HG03066 (cell line): ENCODE measurements around the gene SYF2.
"Not testable (repeated sequence)": the region's sequence is repeated elsewhere in the genome, so short reads cannot be mapped to it uniquely, and the experiment has no call there.

ENCODE experiments used
- ATAC-seq: cut with Tn5 transposase; IDR thresholded peaks from one replicate; pipeline ENCODE4 v1.9.1; 2021; ENCODE audit warnings: low read depth; ENCODE audit not compliant: unreplicated experiment

The SYF2 gene

DNA sequence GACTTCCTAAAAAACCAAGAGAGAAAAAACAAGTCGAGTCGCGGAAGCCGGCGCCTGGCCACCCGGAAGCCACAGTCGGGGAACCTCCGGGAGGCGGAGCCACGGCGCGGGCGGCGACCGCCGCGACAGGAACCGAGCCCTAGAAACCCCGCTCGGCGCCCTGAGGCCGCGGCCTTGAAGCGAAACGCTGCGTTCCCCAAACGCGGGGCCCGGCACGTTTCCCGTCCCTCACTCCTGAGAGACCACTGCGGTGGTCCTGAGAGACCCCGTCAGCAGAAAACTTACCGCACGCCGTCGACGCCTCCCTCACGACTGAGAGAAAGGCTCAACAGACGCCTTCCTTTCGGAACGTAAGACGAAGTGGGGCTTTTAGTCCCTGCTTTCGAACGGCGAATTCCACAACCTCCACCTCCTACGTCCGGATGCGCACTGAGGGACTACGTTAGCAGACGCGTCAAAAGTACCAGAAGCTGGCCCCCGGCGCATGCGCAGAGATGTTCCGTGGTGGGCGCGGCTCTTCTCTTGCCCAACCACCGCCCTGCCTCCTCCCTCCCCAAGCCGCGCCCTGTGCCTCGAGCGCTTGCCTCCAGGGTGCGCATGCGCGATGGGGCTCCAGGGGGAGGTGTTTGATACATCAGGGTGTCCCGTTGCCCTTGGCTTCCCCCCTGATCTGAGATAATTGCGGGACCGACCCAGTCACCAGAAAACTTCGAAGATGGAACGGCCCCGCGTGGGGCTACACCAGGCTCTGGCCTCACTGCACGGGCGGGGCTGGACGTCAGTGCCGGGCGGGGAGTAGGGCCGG, 14.9 kb upstream of the SYF2 start, which contains the start of gene RSRP1:
Gene RSRP1 (minus strand): TSS at position 431 of the 805 bp plus-strand sequence. CDS start 491 bp downstream, outside the sequence.
- peak; percentile 88 for ATAC-seq

DNA sequence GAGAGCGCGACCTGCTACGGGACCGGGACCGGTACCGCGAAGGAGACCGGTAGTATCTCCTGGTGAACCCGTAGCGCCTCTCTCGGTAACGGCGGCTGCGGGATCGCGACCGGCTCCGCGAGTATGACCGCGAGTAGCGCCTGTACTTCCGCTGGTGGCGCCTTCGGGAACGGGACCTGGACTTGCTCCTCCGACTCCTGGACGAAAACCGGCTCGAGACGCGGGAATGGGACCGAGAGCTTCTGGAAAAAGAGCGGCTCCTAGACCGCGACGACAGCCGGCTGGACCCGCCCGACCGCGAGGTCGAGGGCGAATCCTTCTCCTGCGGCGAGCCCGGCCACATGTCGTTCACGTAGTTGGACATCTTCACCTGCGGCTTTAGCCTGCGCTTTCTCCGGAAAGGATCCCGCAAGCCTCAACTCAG, 14.3 kb upstream of the SYF2 start:
- ATAC-seq: no peak

DNA sequence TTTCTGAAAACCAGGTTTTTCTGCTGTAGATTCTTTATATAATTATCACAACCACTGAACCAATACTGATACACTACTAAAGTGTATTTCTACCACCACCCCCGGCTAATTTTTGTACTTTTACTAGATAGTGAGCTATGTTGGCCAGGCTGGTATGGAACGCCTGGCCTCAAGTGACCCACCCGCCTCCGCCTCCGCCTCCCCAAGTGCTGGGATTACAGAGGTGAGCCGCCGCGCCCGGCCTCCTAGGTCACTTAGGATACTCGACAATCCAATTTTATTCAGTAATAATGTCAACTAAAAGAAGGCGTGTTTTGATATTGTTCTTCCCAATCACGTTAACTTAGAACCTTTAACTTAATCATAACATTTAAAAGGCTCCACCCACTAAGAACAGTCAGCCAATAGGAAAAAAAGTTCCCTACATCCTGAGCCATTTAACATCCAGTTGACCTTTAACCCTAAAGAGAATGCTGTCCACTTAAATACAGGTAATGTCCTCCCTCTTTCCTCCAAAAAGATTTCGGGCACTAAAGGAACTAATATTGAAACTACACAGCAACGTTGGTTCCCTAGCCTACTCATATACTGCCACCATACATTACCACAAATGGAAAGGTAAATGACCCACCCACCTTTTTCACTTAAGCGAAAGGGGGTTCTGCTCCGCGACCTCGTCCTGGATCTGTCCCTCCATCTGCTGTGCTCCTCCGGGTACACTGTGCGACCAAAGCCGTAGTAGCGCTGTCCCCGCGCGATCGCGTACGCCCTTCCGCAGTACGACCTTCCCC, 13.7 kb upstream of the SYF2 start:
- no peak for ATAC-seq

DNA sequence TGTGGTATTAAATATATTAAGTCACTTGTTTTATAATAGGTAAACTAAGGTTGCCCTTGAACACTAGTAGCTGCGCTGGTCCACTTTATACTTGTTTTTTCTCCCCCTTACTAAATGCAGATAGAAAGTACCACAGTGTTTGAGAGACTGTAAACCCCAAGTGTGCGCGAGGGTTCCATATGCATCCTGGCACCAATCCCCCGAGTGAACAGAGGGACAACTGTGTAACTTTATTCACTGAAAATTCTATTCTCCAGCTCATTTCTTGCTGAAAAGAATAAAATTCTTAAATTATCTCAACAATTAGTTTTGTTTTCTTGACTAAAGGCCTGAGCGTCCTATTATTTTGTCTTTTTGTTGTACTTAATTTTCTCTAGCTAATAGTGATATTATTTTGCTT, 13.1 kb upstream of the SYF2 start:
- no peak for ATAC-seq

DNA sequence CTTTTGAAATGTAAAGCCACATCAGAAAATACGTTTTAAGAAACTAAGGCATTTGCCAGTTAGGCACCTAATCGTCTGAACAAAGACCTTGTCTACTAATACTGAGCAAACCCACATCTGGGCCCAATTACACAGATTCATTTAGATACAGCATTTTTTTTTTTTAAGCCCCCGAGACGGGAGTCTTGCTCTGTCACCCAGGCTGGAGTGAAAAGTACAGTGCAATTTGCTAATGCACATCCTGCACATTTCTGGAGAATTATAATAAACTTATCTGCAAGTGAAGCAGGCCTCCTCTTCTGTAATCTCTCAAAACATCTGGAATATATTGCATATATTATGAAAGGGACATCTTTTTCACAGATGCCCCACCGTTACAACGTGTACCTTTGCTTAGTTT, 11.6 kb upstream of the SYF2 start:
- no peak for ATAC-seq

DNA sequence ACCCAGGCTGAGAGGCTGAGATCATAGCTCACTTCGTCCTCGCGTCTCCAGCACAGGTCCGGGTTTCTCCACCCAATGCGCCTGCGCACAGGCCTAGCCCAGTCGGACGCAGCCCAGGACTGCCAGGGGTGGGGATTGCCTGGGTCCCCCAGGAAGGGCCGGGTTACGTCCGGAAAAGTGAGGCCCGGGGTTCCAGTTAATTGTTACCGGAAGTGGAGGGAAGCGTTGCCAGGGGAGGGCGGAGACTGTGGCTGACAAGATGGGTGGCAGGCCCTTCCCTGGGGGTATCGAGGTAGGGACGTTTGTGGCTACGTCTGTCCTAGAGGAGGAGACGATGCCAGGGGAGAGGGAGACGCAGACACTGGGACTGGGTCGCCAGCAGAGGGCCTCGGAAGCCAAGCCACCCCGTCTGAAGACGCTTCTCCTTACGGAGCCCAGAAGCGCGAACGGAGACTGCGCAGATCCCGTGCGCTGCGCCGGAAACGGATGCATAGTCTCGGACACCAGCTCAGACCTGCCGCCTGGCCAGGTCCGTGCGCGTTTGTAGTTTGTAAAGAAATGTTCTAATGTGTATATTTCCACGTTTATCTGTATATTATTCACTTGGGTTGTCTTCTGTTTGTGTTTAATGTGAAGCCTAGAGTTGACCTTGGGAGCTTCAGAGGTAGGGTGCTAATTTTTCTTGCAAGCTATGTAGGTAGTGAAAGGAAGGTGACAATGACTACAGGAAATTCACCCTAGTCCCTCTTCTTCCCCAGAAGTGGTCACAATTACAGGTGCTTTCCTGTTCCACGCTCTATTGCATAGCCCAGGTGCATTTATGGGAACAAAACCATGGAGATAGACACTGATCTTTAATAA, 7.6 kb upstream of the SYF2 start:
- peak; percentile 71 for ATAC-seq

DNA sequence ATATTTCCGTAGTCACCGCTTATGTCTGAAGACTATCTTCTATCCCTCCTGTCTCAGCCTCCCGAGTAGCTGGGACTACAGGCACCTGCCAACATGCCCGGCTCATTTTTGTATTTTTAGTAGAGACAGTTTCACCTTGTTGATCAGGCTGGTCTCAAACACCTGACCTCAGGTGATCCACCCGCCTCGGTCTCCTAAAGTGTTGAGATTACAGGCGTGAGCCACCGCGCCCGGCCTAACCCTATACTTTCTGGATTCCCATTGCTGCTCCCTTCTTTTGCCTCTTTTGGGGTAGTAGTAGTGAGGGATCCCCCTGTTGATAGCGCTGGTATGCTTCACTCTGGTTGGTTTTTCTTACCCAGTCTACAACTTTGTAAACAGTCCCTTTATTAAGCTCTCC, 5.7 kb upstream of the SYF2 start:
- no peak for ATAC-seq

DNA sequence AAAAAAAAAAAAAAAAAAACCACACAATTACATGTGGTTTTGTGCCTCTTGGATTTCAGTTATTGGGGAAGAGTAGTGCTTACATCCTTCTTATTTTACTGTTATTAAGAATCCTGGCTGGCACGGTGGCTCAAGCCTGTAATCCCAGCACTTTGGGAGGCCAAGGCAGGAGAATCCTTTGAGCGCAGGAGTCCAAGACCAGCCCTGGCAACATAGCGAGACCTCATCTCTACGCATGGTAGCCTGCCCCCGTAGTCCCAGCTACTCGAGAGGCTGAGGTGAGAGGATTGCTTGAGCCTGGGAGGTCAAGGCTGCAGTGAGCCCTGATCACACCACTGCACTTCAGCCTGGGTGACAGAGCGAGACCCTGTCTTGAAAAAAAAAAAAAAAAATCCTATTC, 4.0 kb upstream of the SYF2 start:
- not testable (repeated sequence) for ATAC-seq

DNA sequence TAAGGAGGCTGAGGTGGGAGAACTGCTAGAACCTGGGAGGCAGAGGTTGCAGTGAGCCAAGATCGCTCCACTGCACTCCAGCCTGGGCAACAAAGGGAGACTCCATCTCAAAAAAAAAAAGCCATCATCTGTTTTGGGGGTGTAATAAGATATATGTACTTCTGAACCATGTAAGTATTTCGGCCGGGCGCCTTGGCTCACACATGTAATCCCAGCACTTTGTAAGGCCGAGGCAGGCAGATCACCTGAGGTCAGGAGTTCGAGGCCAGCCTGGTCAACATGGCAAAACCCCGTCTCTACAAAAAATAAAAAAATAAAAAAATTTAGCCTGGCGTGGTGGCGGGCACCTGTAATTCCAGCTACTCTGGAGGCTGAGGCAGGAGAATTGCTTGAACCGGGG, 3.1 kb upstream of the SYF2 start:
- not testable (repeated sequence) for ATAC-seq

DNA sequence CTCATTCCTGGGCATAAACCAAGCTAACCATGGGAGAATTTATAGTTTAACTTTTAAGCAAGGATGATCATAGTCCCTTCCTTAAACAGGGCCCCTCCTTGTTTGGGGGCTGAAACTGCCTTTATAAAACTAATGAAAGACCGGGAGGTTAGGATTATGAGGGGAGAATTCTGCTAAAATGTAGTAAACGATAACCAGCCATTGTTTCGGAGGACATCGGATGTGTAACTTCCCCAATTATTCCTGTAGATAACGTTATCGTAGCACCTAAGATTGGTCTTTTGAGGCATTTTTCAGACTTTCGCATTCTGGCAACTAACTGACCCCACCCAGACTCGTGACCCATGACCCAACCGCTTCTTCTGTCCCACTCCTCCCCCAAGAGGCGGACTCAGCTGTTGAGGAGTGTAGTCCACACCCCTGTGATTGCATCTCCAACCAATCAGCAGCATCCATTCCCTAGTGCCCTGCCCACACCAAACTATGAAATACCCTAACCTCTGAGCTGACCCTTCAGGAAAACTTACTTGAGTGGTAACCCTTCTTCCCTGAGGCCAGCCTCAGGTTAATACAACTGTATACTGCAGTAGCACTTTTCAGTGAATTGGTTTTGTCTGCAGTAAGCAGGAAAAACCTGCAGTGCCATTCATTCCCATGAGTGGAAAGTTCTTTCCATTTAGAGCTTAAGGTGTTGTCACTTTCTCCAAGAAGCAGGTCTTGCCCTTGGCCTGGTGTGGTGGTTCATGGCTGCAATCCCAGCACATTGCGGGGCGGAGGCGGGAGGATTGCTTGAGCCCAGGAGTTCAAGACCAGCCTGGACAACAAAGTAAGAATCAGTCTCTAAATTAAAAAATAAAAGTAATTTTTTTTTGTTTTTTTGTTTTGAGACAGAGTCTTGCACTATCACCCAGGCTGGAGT, 823 bp upstream of the SYF2 start:
- ATAC-seq: peak; percentile 45

DNA sequence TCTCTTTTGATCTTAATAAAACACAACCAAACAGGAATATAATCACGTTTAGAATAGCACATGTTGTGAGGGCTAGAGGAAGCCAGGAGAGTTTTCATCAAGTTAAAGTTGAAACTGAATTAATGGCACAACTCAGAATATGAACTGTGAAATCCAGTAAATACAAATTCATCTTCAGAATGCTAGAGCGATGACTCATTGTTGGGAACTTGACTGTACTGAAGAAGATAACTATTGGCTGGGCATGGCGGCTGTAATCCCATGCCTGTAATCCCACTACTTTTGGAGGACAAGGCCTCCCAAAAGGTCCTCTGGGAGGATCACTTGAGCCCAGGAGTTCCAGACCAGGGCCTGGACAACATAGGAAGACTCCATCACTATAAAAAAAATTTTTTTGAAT, 8.8 kb downstream of the SYF2 start:
- ATAC-seq: no peak

DNA sequence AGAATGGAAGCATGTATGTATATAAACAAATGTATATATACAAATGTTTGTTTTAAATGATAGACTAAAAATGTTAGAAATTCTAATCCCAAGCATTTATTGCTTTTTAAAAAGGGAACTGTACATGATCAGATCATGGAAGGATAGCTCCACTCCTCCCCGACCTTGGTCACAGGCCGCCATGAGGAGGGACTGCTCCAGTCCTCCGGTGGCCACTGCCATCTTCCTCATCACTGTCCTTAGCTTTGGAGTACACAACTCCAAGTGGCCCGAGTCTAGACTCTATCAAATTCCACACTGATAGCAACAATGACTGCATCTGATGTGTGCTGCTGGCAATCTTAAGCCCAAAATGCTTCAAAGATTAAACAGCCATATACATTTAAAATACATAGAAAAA, 9.7 kb downstream of the SYF2 start:
- ATAC-seq: no peak

DNA sequence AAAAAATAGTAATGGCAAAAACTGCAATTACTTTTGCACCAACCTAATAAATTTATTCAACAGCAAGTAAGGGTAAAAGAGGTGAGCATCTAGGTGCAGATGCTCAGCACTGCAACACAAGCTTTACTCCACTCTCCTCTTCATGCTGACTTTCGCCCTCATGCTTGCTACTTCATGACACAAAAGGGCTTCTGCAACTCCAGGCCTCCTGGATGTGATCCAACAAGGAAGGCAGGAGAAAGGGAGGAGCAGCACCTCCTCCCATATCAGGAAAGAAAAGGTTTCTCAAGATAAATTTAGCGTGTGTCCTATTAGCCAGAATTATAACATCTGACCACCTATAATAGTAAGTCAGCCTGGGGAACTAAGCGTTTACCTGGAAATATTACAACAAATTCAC, 11.6 kb downstream of the SYF2 start:
- ATAC-seq: no peak

DNA sequence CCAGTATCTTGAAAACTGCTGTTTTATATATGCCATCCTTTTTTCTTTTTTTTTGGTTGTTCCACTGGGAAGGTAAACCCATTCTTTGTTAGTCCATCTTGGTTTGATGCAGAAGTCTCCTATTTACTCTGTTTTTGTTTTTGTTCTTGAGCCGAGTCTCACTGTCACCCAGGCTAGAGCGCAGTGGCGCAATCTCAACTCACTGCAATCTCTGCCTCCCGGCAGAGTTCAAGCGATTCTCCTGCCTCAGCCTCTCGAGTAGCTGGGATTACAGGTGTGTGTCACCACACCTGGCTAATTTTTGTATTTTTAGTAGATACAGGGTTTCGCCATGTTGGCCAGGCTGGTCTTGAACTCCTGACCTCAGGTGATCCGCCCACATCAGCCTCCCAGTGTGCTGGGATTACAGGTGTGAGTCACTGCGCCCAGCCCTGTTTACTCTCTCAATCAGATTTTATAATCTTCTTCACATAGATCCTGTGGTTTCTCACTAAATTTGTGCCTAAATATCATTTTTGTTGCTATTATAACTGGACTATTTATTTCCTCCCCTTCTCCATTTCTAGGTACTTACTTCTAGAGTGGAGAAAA, 12.5 kb downstream of the SYF2 start:
- no peak for ATAC-seq

DNA sequence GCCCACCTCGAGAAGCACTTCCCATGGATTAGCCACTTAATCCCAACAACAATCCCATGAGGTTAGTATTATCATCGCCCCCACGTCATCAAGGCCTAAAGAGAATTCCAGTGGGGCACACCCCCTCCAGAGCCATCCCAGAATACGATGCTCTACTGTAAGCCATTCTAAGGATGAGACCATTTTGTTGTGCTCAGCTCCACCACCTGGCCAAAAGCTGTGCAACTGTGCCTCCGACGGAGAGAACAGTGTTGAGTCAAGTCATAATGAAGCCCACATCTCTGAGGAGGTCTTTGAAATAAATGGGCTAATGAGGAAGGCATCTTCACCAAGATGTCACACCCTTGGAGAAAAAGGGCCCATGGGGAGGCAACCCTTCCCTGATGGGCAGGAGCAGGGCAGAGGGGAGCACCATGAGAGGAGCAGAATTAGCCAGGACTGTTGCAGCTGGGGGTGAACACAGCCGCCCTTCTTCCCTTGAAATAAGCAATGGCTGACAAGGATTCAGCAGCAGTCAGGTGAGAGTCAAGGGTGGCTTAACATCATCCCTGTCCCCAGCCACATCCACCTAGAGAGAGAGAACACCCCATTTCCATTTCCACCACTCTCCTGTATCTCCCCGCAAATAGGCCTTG, 14.6 kb downstream of the SYF2 start:
- no peak for ATAC-seq

DNA sequence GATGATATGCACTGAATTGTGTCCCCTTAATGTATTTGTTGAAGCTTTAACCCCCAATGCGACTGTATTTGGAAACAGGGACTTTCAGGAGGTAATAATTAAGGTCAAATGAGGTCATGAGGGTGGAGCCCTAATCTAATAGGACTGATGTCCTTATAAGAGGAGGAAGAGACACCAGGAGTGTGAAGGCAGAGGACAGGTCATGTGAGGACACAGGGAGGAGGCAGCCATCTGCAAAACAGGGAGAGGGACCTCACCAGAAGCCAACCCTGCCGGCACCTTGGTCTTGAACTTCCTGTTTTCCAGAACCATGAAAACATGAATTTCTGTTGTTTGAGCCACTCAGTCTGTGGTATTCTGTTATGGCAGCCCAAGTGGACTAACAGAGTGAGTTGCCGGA, 15.3 kb downstream of the SYF2 start:
- ATAC-seq: no peak

DNA sequence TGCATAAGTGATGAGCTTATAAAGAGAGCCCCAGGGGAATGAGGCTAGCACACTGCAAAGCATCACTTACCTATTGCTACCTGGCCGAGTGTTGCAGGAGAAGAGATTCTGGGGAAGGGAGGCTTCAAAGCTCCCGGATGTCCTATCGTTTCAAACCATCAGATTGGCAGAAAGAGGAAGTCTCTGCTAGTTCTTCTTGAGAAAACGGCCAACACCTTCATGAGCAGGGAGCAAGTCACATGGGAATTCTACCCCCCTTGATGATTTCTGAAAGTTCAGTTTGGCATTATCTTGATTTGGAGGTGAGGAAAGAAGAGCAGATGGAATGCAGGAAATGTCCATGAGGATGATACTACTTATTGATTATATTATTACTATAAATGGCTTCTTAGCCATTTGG, 16.2 kb downstream of the SYF2 start:
- no peak for ATAC-seq

DNA sequence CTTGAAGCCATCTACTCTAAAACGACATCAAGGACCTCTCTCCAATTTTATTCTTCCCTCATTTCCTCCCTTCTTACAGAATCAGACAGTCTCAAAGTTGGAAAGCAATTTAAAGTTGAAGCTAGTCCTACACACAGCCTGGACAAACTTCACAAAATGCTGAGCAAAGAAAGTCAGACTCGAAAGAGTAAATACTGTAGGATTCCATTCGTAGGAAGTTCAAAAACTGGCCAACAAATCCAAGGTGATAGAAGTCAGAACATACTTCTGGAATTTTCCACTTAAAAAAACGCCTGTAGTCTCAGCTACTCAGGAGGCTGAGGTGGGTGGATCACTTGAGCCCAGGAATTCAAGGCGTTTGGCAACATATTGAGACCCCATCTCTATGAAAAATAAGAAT, 19.6 kb downstream of the SYF2 start:
- no peak for ATAC-seq

DNA sequence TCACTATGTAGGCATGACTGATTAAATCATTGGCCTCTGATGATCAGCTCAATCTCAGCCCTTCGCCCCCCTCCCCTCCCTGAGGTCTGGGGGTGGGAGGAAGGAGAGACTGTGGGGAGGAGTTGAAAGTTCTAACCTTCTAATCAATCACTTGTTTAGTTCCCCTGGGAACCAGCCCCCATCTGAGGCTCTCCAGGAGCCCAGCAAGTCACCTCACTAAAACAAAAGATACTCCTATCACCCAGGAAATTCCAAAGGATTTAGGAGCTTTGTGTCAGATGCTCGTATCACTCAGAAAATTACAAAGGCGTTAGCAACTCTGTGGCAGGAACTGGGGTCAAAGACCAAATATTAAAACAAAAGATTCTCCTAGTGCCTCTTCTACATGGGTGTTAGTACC, 21.6 kb downstream of the SYF2 start:
- ATAC-seq: no peak
